Fibroblast of the aortic adventitia (primary cell): ENCODE measurements around the gene FAM200A. TPM values are rescaled to one million over a fixed set of nuclear protein-coding genes. Genes with fewer than 3 reads are reported as not detected.

Source experiments
- DNase-seq: peaks from one replicate; pipeline ENCODE4 v3.0.0-alpha.2; 2010; ENCODE audit warnings: low read depth
- H3K4me3 ChIP-seq: 2 replicates; pipeline ENCODE4 v1.5.1; 2011; ENCODE audit warnings: low read depth, mild to moderate bottlenecking, control low read depth, low read length, moderate library complexity
- CTCF ChIP-seq: IDR thresholded peaks from 2 replicates; pipeline ENCODE4 v1.5.1; 2011; ENCODE audit warnings: mild to moderate bottlenecking, low read length, control low read depth, inconsistent platforms; ENCODE audit not compliant: insufficient read depth
- total RNA-seq: library from RNA; depleted of rRNA; stranded (reverse); fragments of >200 nt; gene quantifications from 2 replicates; pipeline ENCODE4 v1.2.3, GENCODE V29; 2012; ENCODE audit warnings: low replicate concordance

FAM200A gene
- total RNA-seq, 1 donor: 8.9 TPM

- H3K4me3 ChIP-seq: no peak overlapping the region
- peak; percentile 98 for DNase-seq
- TF ChIP-seq CTCF: no peak
Observed at GRCh38 chr7:99562832-99563231, 10.9 kb upstream of the FAM200A start.

- H3K4me3 ChIP-seq: no peak overlapping the region
- DNase-seq: no peak
- no peak for TF ChIP-seq CTCF
Observed at GRCh38 chr7:99562114-99562784, 10.3 kb upstream of the FAM200A start.

DNA sequence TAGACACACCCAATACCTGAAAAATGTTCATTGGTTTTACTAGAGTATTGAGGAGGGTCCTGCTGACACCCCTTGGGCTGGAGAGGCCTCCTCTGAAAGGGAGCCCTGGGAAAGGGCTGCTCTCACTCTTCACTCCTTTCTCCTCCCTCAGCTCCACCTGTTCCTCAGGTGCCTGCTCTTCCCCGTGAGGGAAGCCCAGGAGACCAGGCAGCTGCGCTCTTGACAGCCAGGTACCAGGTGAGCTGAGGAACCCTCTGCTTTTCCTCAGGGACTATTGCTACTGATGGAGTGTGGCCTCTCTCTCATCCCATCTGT, 9.8 kb upstream of the FAM200A start:
- TF ChIP-seq CTCF: no peak
- no peak overlapping the region for H3K4me3 ChIP-seq
- no peak for DNase-seq

DNA sequence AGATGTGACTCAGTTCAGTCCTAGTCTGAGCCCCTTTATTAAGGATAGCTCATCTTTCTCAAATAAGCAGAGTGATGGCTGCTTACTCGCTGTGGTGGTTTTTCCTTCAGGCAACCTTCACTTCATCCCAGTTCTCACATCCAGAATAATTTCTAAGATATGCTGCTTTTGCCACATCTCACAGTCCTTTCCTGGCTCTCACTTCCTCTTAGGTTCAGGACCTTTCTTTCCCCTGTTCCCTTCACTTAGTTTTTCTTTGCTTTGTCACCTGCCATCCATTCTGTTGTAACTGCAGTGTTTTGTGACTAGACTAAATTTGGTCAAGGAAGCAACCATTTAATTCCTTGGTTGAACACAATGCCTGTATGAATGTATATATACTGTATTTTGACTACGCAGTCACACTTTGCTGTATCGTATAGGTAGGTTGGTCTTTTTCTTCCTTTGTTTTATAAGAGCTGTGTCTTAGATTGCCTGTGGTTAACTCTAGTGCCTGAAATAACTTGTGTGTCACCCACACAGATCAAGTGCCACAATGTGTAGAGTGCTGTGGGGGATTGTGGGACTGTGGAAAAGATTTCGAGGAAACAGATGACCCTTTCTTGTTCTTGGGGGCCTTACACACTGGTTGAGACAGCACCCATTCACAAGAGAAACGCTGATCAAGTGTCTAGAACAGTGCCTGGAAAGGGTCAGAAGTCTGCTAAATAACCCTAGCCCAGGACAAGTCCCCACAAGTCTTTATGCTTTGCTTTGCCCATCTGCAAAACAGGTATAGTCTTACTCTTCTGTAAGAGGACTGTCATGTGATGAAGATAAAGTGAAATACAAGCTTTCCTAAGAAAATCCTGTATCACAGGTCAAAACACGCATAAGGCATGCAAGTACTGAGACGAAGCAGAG, 9.2 kb upstream of the FAM200A start:
- no peak overlapping the region for H3K4me3 ChIP-seq
- DNase-seq: no peak
- TF ChIP-seq CTCF: no peak

- H3K4me3 ChIP-seq: peak overlapping the region; percentile 95
- peak; percentile 16 for DNase-seq
- no peak for TF ChIP-seq CTCF
Observed at GRCh38 chr7:99559175-99559915, 7.4 kb upstream of the FAM200A start.

DNA sequence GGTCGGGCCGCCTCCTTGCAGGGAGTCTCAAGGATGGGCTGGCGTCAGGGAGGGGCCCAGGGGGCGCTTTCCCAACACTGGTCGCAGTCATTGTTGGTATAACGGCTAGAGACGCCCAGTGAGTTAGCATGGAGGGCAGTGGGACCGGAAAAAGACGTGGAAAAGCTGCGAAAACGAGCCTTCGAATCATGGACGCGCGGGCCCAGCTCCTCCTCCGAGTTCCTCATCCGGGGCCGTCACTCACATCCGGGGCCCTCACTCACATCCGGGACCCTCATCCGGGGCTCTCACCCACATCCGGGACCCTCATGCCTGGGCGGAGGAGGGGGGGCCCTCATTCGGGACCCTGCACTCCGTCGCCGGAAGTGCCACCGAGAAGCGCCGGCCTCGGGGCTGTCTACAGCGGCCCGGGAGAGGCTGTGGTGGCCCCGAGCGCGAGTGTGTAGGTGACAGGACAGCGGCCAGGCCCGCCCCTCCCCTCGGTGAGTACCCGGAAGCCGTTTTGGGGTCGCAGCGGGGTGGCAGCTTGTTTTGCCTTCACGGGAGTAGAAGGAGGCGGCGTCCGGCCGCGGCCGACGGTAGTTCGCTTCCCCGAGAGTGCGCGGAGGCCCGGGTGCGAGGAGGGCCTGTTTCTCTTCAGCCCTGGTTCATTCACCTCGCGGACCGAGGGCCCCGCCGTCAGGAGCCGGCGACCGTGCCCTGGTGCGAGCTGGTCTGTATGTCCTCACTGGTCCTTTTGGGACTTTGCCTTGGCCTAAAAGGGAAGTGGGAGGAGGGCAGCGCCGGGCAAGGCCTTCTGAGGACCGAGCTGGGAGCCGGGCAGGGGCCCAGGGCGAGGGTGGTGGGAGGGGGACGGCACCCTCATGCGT, 6.6 kb upstream of the FAM200A start, which contains the start of gene ZNF655:
ZNF655 (plus strand) TSS at position 337 of the 869 bp plus-strand sequence. CDS start 1,918 bp downstream, outside the sequence.
- peak; percentile 1 for TF ChIP-seq CTCF
- peak within 1 kb of the TSS; percentile 95 for H3K4me3 ChIP-seq
- DNase-seq: peak; percentile 76
